Lower lobe of right lung (tissue), 2 donors: ENCODE results near the gene TECR. TPM values are rescaled to one million over a fixed set of nuclear protein-coding genes. Genes with fewer than 3 reads are reported as not detected.
A peak's percentile ranks its signal among the peaks of the same experiment; 100 is the strongest.

Experiments used
- ATAC-seq, 2 donors: fragments of 200-7000 bp; cut with Tn5 transposase; one replicate each; pipeline ENCODE4 v1.9.1; 2020 to 2022; ENCODE audit warnings: mild to moderate bottlenecking in 2 of 2, moderate library complexity in 2 of 2
- DNase-seq: peaks from one replicate; pipeline ENCODE4 v3.0.0-alpha.2; 2020
- H3K27ac ChIP-seq: fragments of 200-600 bp; one replicate; pipeline ENCODE4 v1.8.0; 2022
- H3K27me3 ChIP-seq: fragments of 200-600 bp; one replicate; pipeline ENCODE4 v1.8.0; 2022; ENCODE audit warnings: low read depth
- H3K36me3 ChIP-seq: fragments of 200-600 bp; one replicate; pipeline ENCODE4 v1.8.0; 2022; ENCODE audit warnings: mild to moderate bottlenecking
- H3K4me1 ChIP-seq: fragments of 200-600 bp; one replicate; pipeline ENCODE4 v1.8.0; 2022
- H3K4me3 ChIP-seq: fragments of 200-600 bp; one replicate; pipeline ENCODE4 v1.8.0; 2022; ENCODE audit warnings: mild to moderate bottlenecking
- H3K9me3 ChIP-seq: fragments of 200-600 bp; one replicate; pipeline ENCODE4 v1.8.0; 2022
- intact Hi-C: fragments of 100-400 bp; cut with DNase I; formaldehyde crosslinking; loops from one replicate; pipeline ENCODE4 v1.11.0; 2022
- total RNA-seq: library from RNA; stranded (reverse); fragmentation: NEBNext Ultra II Directional; extraction: Animal tissue kit (Norgen Biotek cat#: 25700); gene quantifications from one replicate; pipeline ENCODE4 v1.2.1, GENCODE V29; 2021
- TF ChIP-seq, protein P1 (sequence below): fragments of 200-600 bp; IDR thresholded peaks from one replicate; pipeline ENCODE4 v1.8.0; 2022; ENCODE audit warnings: antibody characterized with exemption, mild to moderate bottlenecking
- donor health status: DM: no; HTN: yes; CAD: no; lungs with severe emphysema.

TECR gene
- total RNA-seq, 1 donor from 2014 or later, result 127 TPM

- peaks cover 40% of the 10 kb centered on the region for H3K36me3 ChIP-seq
- TF ChIP-seq, protein P1, sequence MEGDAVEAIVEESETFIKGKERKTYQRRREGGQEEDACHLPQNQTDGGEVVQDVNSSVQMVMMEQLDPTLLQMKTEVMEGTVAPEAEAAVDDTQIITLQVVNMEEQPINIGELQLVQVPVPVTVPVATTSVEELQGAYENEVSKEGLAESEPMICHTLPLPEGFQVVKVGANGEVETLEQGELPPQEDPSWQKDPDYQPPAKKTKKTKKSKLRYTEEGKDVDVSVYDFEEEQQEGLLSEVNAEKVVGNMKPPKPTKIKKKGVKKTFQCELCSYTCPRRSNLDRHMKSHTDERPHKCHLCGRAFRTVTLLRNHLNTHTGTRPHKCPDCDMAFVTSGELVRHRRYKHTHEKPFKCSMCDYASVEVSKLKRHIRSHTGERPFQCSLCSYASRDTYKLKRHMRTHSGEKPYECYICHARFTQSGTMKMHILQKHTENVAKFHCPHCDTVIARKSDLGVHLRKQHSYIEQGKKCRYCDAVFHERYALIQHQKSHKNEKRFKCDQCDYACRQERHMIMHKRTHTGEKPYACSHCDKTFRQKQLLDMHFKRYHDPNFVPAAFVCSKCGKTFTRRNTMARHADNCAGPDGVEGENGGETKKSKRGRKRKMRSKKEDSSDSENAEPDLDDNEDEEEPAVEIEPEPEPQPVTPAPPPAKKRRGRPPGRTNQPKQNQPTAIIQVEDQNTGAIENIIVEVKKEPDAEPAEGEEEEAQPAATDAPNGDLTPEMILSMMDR, result no peak
Observed at GRCh38 chr19:14492756-14493337, 36.5 kb upstream of the TECR start.

DNA sequence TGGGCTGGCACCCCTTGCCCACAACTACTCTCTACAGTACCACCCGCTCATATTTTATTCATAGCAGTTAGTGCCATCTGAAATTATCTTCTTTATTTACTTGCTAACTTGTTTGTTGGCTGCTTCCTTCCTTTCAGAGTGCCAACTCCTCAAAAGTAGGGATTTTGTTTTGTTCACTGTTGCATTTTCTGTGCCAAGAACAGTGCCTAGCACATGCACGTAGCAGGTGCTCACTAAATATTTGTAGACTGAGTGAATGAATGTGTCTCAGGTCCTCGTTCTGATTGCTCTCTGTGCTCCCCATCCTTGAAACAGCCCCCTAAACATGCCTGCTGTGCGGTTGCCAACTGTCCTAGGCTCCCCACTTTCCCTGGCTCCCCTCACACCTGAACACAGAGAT is 35.0 kb upstream of the TECR start:
- Histone ChIP-seq H3K4me3 (peak overlapping the region; percentile 85), H3K36me3 (peaks cover 24% of the 10 kb centered on the region), H3K27me3 (no peaks in the 10 kb centered on the region), H3K9me3 (no peaks in the 10 kb centered on the region), H3K27ac (peak overlapping the region; percentile 83), H3K4me1 (peaks cover 35% of the 10 kb centered on the region)
- DNase-seq (no peak), ATAC-seq (no peak)
- intact Hi-C loops, result no loop called here
- TF ChIP-seq, protein P1, result no peak

More at GRCh38 chr19:14492756-14493337, 36.5 kb upstream of the TECR start:
- peaks cover 28% of the 10 kb centered on the region for H3K4me1 ChIP-seq
- ATAC-seq, result no peak
- H3K4me3 ChIP-seq, result no peak overlapping the region
- no peak for DNase-seq
- H3K9me3 ChIP-seq, result no peaks in the 10 kb centered on the region
- no peak overlapping the region for H3K27ac ChIP-seq
- H3K27me3 ChIP-seq, result no peaks in the 10 kb centered on the region
- intact Hi-C loops, result no loop called here

GRCh38 chr19:14494910-14495671 is 34.3 kb upstream of the TECR start:
- peaks cover 35% of the 10 kb centered on the region for H3K4me1 ChIP-seq
- intact Hi-C loops, result no loop called here
- H3K9me3 ChIP-seq, result no peaks in the 10 kb centered on the region
- H3K27ac ChIP-seq, result peak overlapping the region; percentile 83
- DNase-seq (no peak), ATAC-seq (peak; percentile 2 to 10)
- no peaks in the 10 kb centered on the region for H3K27me3 ChIP-seq
- TF ChIP-seq, protein P1, result no peak
- H3K36me3 ChIP-seq, result peaks cover 18% of the 10 kb centered on the region
- H3K4me3 ChIP-seq, result peak overlapping the region; percentile 85

DNA sequence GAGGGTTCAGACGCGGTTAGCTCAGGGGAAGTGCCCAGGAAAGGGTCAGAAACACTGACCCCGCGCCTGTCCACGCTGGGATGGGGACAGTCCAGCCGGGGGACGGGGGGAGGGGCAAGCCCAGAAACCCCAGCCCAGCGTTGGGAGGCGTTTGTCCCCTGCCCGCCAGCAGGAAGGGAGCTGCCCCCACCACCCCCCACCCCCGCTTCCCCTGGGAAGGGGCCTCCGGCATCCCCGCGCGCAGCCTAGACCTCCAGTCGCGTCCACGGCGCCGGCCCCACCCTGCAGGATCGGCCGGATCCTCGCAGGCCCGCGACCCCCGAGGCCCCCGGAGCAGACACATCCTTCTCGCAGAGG is 33.7 kb upstream of the TECR start:
- TF ChIP-seq, protein P1, result no peak
- peaks cover 15% of the 10 kb centered on the region for H3K36me3 ChIP-seq
- H3K4me3 ChIP-seq, result peak overlapping the region; percentile 85
- intact Hi-C loops, result no loop called here
- no peak for DNase-seq
- H3K27ac ChIP-seq, result peak overlapping the region; percentile 83
- peak; percentile 0 to 2 for ATAC-seq
- H3K4me1 ChIP-seq, result peaks cover 35% of the 10 kb centered on the region
- H3K27me3 ChIP-seq, result no peaks in the 10 kb centered on the region
- no peaks in the 10 kb centered on the region for H3K9me3 ChIP-seq

DNA sequence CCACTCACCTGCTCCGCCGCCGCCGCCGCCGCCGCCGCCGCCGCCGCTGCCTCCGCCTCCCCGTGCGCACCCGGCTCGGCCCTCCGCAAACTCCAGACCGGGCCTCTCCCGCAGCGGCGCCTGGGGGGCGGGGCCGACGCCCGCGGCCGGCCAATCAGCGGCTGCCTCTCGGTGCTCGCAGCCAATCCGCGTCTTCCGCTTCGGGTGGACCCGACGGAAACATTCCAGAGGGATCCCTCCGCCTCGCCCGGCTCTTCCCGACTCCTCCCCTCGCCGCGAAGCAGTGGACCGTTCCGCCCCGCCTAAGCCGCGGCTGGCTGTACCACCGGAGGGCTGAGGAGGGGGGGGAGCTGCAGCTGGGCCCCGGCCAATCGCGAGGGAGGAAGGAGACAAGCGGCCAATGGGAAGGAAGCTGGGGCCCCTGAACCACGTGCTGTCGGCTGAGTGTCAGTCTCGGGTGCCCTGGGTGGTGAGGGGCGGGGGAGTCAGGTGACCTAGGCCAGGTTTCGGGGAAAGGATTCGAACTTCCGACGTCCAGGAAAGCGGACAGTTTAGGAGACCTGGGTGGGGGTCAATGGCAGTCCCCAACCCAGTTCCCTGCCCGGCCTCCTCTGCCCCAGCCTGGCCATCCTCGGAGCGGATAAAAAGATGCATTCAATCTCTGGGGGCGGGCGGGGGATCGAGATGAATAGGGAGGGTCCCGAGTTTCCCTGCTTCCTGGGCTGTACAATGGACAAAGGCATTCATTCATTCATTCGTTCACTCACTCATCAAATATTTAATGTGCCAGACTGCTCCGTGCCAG is 33.2 kb upstream of the TECR start, which contains the start of gene GIPC1:
Gene GIPC1, minus strand, starts transcription at position 99 of the 805 bp plus-strand sequence. CDS start 13,151 bp downstream, outside the sequence.
- H3K27ac ChIP-seq, result peak within 1 kb of the TSS; percentile 83
- peaks cover 35% of the 10 kb centered on the region for H3K4me1 ChIP-seq
- no peaks in the 10 kb centered on the region for H3K9me3 ChIP-seq
- intact Hi-C loops, result no loop called here
- peak; percentile 95 to 98 for ATAC-seq
- peaks cover 10% of the 10 kb centered on the region for H3K36me3 ChIP-seq
- no peaks in the 10 kb centered on the region for H3K27me3 ChIP-seq
- peak within 1 kb of the TSS; percentile 85 for H3K4me3 ChIP-seq
- DNase-seq, result peak; percentile 97
- TF ChIP-seq, protein P1, result no peak
